Stimulated activated CD8-positive, alpha-beta memory T cell treated with anti-CD3 and anti-CD28 coated beads, Interleukin-4, amount 100 ng/mL, for 48 hours (primary cell): ENCODE measurements around the gene HAND2.

Experiments used
- DNase-seq: peaks from one replicate; pipeline ENCODE4 v3.0.0-alpha.2; 2020

The HAND2 gene

GRCh38 chr4:173500841-173501591 lies 29.0 kb downstream of the HAND2 start:
- no peak for DNase-seq

- no peak for DNase-seq
These were observed 30.1 kb downstream of the HAND2 start for GRCh38 chr4:173499658-173500535.

- DNase-seq = no peak
These were observed 31.3 kb downstream of the HAND2 start for GRCh38 chr4:173498771-173499170.

GRCh38 chr4:173498023-173498422 lies 32.0 kb downstream of the HAND2 start:
- no peak for DNase-seq

- DNase-seq = peak; percentile 65
These were observed 35.7 kb downstream of the HAND2 start for GRCh38 chr4:173494013-173494970.

- no peak for DNase-seq
These were observed 37.0 kb downstream of the HAND2 start for GRCh38 chr4:173493041-173493440.

- DNase-seq = no peak
These were observed 37.7 kb downstream of the HAND2 start for GRCh38 chr4:173492315-173492714.

- DNase-seq = no peak
These were observed 39.1 kb downstream of the HAND2 start for GRCh38 chr4:173490817-173491528.

GRCh38 chr4:173490256-173490655 lies 39.8 kb downstream of the HAND2 start:
- no peak for DNase-seq

- DNase-seq = no peak
These were observed 40.5 kb downstream of the HAND2 start for GRCh38 chr4:173489514-173489913.

- no peak for DNase-seq
These were observed 41.4 kb downstream of the HAND2 start for GRCh38 chr4:173488656-173489055.

GRCh38 chr4:173488074-173488473 lies 42.0 kb downstream of the HAND2 start:
- DNase-seq = no peak

- DNase-seq = no peak
These were observed 43.2 kb downstream of the HAND2 start for GRCh38 chr4:173486714-173487392.

- no peak for DNase-seq
These were observed 44.9 kb downstream of the HAND2 start for GRCh38 chr4:173485164-173485563.

- no peak for DNase-seq
These were observed 47.6 kb downstream of the HAND2 start for GRCh38 chr4:173482330-173482931.

- no peak for DNase-seq
These were observed 51.1 kb downstream of the HAND2 start for GRCh38 chr4:173478913-173479283.

- no peak for DNase-seq
These were observed 51.7 kb downstream of the HAND2 start for GRCh38 chr4:173478201-173478912.

- DNase-seq = no peak
These were observed 53.0 kb downstream of the HAND2 start for GRCh38 chr4:173477016-173477415.
